ENCODE results near the gene XKRX.

XKRX gene

GRCh38 chrX:100928660-100929613 lies at the start of gene XKRX:
Gene XKRX, minus strand, starts transcription at chrX:100928917. Its CDS starts 613 bp downstream, at chrX:100928304.
- DNase-seq (ENCODE audit: low read depth) = no peak

- DNase-seq (ENCODE audit: low read depth) = no peak
Observed at GRCh38 chrX:100976211-100976610, 47.5 kb upstream of the XKRX start.

GRCh38 chrX:100975212-100975611 lies 46.5 kb upstream of the XKRX start:
- no peak for DNase-seq (ENCODE audit: low read depth)

GRCh38 chrX:100973411-100973810 lies 44.7 kb upstream of the XKRX start:
- DNase-seq (ENCODE audit: low read depth) = no peak

- no peak for DNase-seq (ENCODE audit: low read depth)
Observed at GRCh38 chrX:100969936-100970335, 41.2 kb upstream of the XKRX start.

- no peak for DNase-seq (ENCODE audit: low read depth)
Observed at GRCh38 chrX:100969408-100969807, 40.7 kb upstream of the XKRX start, which contains the start of gene ARL13A. Gene ARL13A, plus strand, starts transcription at chrX:100969708. Its CDS starts 3,982 bp downstream, at chrX:100973690.

GRCh38 chrX:100964362-100964761 lies 35.6 kb upstream of the XKRX start:
- no peak for DNase-seq (ENCODE audit: low read depth)

GRCh38 chrX:100962811-100963210 lies 34.1 kb upstream of the XKRX start:
- no peak for DNase-seq (ENCODE audit: low read depth)

- DNase-seq (ENCODE audit: low read depth) = no peak
Observed at GRCh38 chrX:100948557-100948956, 19.8 kb upstream of the XKRX start.

GRCh38 chrX:100946299-100946927 lies 17.7 kb upstream of the XKRX start:
- DNase-seq (ENCODE audit: low read depth) = no peak

- DNase-seq (ENCODE audit: low read depth) = no peak
Observed at GRCh38 chrX:100944601-100945000, 15.9 kb upstream of the XKRX start.

- DNase-seq (ENCODE audit: low read depth) = no peak
Observed at GRCh38 chrX:100939333-100939732, 10.6 kb upstream of the XKRX start.

- no peak for DNase-seq (ENCODE audit: low read depth)
Observed at GRCh38 chrX:100935767-100936166, 7.0 kb upstream of the XKRX start.

GRCh38 chrX:100931925-100932285 lies 3.2 kb upstream of the XKRX start:
- DNase-seq (ENCODE audit: low read depth) = no peak

GRCh38 chrX:100931218-100931924 lies 2.7 kb upstream of the XKRX start:
- no peak for DNase-seq (ENCODE audit: low read depth)

GRCh38 chrX:100926453-100926852 lies 2.3 kb downstream of the XKRX start:
- DNase-seq (ENCODE audit: low read depth) = no peak

GRCh38 chrX:100924375-100924774 lies 4.3 kb downstream of the XKRX start:
- no peak for DNase-seq (ENCODE audit: low read depth)

GRCh38 chrX:100915562-100915961 lies 13.2 kb downstream of the XKRX start:
- no peak for DNase-seq (ENCODE audit: low read depth)

- DNase-seq (ENCODE audit: low read depth) = no peak
Observed at GRCh38 chrX:100913111-100913510, 15.6 kb downstream of the XKRX start.

- no peak for DNase-seq (ENCODE audit: low read depth)
Observed at GRCh38 chrX:100911731-100912130, 17.0 kb downstream of the XKRX start.

- no peak for DNase-seq (ENCODE audit: low read depth)
Observed at GRCh38 chrX:100905620-100906019, 23.1 kb downstream of the XKRX start.

GRCh38 chrX:100904433-100904832 lies 24.3 kb downstream of the XKRX start:
- no peak for DNase-seq (ENCODE audit: low read depth)

All from stromal cell of bone marrow (primary cell).